T-helper 22 cell (primary cell): Measurements from ENCODE around the gene WDR45.

Source experiments
- DNase-seq: peaks from one replicate; pipeline ENCODE4 v3.0.0-alpha.2; 2020; ENCODE audit warnings: low read depth

WDR45 gene

DNA sequence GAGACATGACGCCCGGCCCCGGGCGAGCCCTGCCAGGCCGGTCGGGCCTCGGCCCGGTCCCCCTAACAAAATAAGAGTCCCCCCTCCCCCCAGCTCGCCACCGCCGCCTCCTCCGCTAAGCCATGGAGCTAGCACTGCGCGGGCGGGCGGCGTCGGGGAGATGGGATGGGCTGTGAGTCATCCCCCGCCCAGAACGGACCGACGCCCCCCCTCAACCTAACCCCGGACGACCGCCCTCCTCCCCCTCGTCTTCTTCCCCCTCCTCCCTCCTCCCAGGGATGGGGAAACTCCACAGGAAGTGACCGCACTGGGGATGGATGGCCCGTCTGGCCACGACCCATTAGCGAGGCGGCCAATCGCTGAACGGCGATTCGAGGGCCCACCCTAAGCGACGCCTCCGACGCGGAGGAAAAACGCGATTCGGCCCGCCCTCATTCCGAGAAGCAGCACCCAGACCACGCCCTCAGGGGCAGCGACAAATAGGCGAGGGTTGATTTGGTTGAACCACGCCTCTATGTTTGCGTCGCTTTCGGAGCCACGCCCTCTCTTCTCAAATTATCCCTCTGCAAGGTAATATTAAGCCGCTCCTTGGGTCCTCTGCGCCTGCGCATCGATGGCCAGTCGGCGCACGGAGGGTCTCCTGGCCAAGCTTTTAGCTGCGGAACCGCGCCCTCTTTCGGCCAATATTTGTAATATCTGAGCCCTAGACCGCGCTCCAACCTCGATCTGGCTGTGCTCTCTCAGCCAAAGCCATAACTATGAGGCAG, 36.3 kb downstream of the WDR45 start, which contains the start of gene TFE3:
TSS of gene TFE3 (minus strand) at position 138 of the 767 bp plus-strand sequence. CDS start at position 7, 131 bp downstream.
- DNase-seq, result peak; percentile 93

DNA sequence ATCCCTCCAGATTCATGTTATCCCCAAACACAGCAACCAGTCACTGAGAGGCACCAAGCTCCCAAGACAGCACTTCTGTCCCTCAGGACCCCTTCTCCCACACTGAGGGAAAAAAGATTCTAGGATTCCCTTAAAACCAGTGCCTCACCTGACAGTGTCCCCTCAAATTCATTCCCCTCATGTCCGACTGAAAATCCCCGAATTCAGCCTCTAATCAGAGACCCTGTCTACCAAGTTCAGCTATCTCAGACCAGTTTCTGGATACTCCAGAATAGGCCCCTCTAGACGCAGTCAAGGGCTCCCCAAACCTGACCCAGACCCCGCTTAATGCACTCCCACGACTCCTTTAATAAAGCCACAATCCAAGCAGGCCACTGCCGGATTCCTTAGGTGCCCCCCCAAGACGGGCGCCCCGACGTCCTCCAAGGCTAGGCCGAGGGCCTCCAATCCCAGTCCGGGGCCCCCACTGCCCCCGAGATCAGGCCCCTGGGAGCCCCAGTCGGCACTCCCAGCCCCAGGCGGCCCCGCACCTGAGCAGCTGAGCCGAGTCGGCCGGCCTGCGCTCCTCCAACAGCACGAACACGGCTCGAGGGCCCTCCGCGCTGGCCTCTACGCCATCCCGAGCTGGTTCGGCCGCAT, 37.0 kb downstream of the WDR45 start:
- no peak for DNase-seq

DNA sequence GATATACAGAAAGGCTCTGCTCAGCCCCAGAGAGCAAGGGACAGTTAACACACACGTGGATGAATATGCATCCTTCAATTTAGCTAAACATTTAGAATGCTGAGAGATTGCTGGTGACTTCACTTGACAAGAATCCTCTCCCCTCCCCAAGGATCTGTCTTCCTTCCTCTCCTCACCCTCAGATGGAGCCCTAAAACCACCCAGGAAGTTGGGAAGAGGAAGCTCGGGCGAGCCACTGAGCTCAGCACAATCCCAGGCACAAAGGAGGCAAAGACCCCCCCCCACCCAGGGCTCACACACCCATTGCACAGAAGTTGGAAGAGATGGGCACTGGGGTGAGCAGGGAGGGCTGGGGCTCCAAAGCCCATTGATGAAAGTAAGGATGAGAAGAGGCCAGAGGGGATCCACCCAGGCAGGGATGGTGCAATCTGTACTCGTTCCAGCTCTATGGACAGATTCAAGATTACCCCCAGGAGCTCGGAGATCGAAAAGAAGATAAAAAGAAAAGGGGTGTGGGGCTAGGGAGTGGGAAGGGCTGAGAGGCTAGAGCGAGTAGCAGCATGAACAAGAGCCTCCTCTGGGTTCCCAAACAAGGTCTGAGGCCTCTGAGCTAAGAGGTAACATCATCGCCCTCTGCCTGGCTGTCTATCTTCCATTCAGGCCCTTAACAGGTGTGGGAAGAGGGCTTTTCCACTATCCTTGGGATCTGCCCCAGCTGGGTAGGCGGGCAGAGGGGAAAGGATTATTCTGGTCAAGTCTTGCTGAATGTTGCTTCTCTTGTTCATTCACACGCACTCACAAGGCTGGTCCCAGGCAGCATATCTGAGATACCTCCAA, 37.7 kb downstream of the WDR45 start:
- no peak for DNase-seq

DNA sequence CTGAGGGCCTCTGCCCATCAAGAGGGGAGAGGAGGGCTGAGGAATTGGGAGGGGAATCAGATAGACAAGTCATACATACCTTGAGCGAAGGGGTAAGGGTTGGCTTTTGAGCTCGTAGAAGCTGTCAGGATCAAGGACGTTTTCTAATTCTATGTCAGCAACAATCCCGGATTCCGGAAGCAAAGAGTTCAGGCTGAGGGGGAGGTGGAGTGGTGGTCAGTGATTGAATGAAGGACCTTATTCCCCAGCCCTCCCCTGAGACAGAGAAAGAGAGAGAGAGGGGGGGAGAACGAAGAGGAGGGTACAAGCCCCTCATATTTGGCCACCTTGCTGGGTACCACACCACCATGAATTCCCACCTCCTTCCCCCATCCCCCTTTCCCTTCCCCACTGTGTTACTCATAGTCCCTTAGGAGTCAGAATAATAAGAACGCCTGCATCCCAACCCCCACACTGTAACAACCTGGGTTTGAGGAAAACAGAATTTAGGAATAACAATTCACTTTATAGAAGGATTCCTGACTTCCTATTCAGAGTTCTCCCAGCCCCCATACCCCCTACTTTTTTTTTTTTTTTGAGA, 39.2 kb downstream of the WDR45 start:
- DNase-seq, result no peak

DNA sequence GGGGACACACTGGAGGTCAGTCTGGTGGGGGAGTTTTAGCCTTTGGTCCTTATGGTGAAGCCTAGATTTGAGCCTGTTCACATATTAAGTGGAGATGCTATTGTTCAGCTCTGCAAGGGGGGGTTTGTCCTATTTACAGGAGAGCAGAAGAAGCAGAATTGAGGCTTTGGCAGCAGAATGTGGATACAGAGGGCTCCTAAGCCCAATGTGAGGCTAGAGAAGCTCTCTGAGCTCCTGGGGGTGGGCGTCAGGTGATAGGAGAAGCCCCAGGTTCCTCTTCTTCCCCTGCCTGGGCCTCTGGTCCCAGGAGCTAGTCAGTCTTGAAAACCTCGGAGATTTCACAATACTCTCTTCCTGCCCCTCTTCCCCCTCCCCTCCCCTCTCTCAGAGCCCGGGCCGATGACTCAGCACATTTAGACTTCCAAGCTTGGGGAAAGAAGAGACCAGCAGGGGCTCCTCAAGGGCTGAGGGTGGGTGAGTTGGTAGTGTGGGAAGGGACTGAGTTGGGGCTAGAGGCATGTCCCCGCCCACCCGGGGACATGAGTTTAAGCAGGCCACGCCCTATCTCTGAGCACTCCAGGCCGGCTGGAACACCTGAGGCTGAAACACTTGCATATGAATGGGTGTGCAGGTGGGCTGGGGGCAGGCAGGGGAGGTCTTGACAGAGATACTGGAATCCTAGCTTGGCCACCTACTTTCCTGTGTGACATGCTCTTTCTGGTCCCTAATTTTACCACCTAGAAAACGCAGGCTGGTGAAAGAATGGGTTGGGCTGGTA, 39.9 kb downstream of the WDR45 start:
- DNase-seq, result peak; percentile 34

DNA sequence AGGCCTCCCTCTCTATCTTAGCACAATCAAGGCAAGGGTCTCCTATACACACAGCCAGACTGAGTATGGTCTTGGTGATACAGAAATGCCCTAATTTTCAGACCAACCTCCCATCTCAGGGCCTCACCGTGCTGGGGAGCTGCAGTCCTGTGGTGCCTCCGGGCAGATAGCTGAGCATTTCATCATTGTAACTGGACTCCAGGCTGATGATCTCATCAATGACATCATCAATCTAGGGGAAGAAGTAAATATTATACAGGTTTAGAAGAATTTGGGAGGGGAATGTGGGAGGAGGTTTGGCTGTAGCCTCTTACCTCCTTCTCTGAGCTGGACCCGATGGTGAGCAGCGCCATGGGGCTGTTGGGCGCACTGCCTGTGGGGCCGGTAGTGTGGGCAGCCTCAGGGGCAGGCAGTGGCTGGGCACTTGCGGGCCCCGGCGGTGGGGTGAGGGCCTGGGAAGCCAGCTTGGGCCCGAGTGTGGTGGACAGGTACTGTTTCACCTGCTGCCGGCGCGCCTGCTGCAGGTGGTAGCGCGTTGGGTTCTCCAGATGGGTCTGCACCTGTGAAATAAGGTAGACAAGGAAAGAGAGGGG, 41.7 kb downstream of the WDR45 start:
- no peak for DNase-seq

DNA sequence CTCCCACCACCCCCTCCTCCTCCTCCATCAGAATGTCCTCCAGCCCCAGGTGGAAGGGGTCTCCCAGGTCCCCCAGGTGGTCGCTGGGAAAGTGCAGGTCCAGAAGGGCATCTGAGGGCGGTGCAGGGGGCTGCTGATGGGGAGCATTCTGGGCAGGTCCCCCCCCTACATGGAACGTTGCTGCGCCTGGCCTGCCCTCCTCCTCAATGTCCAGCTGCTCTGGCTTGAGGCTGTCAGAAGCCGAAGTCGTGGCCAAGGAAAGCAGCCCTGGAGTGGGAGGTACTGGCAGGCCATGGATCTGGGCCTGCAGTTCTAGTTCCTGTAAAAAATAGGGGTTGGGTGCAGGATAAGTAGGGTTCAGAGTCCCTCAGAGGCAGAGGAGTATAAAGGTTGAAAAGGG, 49.4 kb downstream of the WDR45 start:
- DNase-seq, result no peak

DNA sequence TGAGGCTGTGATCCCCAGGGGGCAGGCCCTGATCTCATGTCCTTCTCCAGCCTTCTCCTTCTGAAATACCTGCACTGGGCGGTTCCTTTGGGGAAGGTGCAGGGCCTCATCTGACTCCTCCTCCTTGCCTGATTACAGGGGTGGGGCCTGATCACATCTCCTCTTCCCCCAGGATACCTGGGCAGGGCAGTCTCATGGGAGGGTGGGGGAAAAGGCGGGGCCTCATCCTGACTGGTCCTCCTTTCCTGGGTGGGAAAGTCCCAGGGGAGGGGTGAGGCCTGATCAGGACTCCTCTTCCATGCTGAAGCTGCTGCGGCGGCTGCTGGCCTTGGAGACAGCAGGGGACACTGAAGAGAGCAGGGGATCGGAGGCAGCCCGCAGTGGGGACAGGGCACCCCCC, 49.8 kb downstream of the WDR45 start:
- no peak for DNase-seq
